GM12878 (cell line): Measurements from ENCODE around the gene VANGL1. TPM values are rescaled to one million over a fixed set of nuclear protein-coding genes. Genes with fewer than 3 reads are reported as not detected.
A peak's percentile ranks its signal among the peaks of the same experiment; 100 is the strongest.

Experiments
- ATAC-seq: fragments of 200-7000 bp; cut with Tn5 transposase; 3 replicates; pipeline ENCODE4 v1.9.1; 2020; ENCODE audit warnings: mild to moderate bottlenecking, moderate library complexity
- BruUV-seq: library from RNA; stranded (reverse); fragments of 400-500 nt; replicated peaks from 2 replicates; lab custom pipeline; 2021; lab: Mats Ljungman, UMichigan
- CTCF ChIA-PET: fragments of 300-600 bp; sonication (Branson Sonifier 250); formaldehyde crosslinking; extraction: SDS; loops from one replicate; lab custom pipeline; 2021; ENCODE audit warnings: inconsistent platforms; lab: Yijun Ruan, JAX
- POLR2A ChIA-PET: fragments of 350-600 bp; formaldehyde crosslinking; extraction: SDS; loops from one replicate; lab custom pipeline; 2021; ENCODE audit warnings: inconsistent platforms; lab: Charles Lee
- RAD21 ChIA-PET: fragments of 300-600 bp; sonication (Branson Sonifier 250); formaldehyde crosslinking; loops from one replicate; lab custom pipeline; 2023; ENCODE audit warnings: antibody characterized with exemption; ENCODE audit not compliant: unreplicated experiment; lab: Charles Lee
- SMC1A ChIA-PET: fragments of 300-600 bp; sonication (Branson Sonifier 250); formaldehyde crosslinking; loops from one replicate; lab custom pipeline; 2023; ENCODE audit not compliant: unreplicated experiment, uncharacterized antibody; lab: Charles Lee
- DNase-seq: peaks from one replicate; pipeline ENCODE4 v3.0.0-alpha.2; 2011; ENCODE audit warnings: low read depth, low spot score
- FAIRE-seq: peaks from 3 replicates; lab custom pipeline; 2011; peaks lifted over from hg19 to GRCh38; lab: Jason Lieb, UNC
- H2AFZ ChIP-seq: 2 replicates; pipeline ENCODE4 v1.6.0; 2011; ENCODE audit warnings: low read depth, low read length, control low read depth; ENCODE audit not compliant: control insufficient read depth
- H3K27ac ChIP-seq: 2 replicates; pipeline ENCODE4 v1.5.1; 2011; ENCODE audit warnings: control low read depth; ENCODE audit not compliant: control insufficient read depth, insufficient read depth
- H3K27me3 ChIP-seq, 2 experiments: replicated peaks in 1 of 2; 2 replicates each; pipeline versions ENCODE4 v1.6.0 to v1.6.1; 2011; ENCODE audit warnings: low read length in 1 of 2; ENCODE audit not compliant: control insufficient read depth in 2 of 2, insufficient read depth in 2 of 2
- H3K36me3 ChIP-seq, 2 experiments: 2 replicates each; pipeline ENCODE4 v1.5.1; 2011; ENCODE audit warnings: low read length in 1 of 2; ENCODE audit not compliant: control insufficient read depth in 2 of 2, insufficient read depth in 2 of 2
- H3K4me1 ChIP-seq: 2 replicates; pipeline ENCODE4 v1.6.1; 2011; ENCODE audit warnings: mild to moderate bottlenecking, low read length, moderate library complexity, mixed read lengths; ENCODE audit not compliant: control insufficient read depth, insufficient read depth
- H3K4me2 ChIP-seq: 2 replicates; pipeline ENCODE4 v1.6.0; 2011; ENCODE audit warnings: control low read depth; ENCODE audit not compliant: control insufficient read depth, insufficient read depth
- H3K4me3 ChIP-seq: fragments of 200-600 bp; sonication (generic); 2 replicates; pipeline ENCODE4 v1.5.1; 2016
- H3K79me2 ChIP-seq: 2 replicates; pipeline ENCODE4 v1.6.0; 2011; ENCODE audit warnings: low read length; ENCODE audit not compliant: control insufficient read depth, insufficient read depth
- H3K9ac ChIP-seq: 2 replicates; pipeline ENCODE4 v1.8.0; 2011; ENCODE audit warnings: low read length, control low read depth, mixed read lengths; ENCODE audit not compliant: control insufficient read depth, insufficient read depth
- H3K9me3 ChIP-seq: replicated peaks from 3 replicates; pipeline ENCODE4 v1.5.1; 2011; ENCODE audit warnings: mild to moderate bottlenecking, low read length; ENCODE audit not compliant: control insufficient read depth, insufficient read depth
- H4K20me1 ChIP-seq: 2 replicates; pipeline ENCODE4 v1.6.0; 2011; ENCODE audit not compliant: control insufficient read depth, insufficient read depth
- BACH1 ChIP-seq: fragments of 450-650 bp; IDR thresholded peaks from 2 replicates; pipeline ENCODE4 v1.6.1; 2017; ENCODE audit warnings: mild to moderate bottlenecking, borderline replicate concordance
- BCL11A ChIP-seq: IDR thresholded peaks from 2 replicates; pipeline ENCODE4 v1.6.1; 2011; ENCODE audit warnings: low read depth, low read length
- CEBPZ ChIP-seq: fragments of 150-350 bp; IDR thresholded peaks from 2 replicates; pipeline ENCODE4 v1.6.1; 2016; ENCODE audit warnings: low read depth, low read length
- CHD4 ChIP-seq: fragments of 200-600 bp; sonication (generic); IDR thresholded peaks from 2 replicates; pipeline ENCODE4 v1.6.1; 2016; ENCODE audit warnings: mild to moderate bottlenecking
- CREM ChIP-seq: IDR thresholded peaks from 2 replicates; pipeline ENCODE4 v1.6.1; 2014; ENCODE audit warnings: antibody characterized with exemption, low read depth
- DPF2 ChIP-seq: fragments of 450-650 bp; IDR thresholded peaks from 2 replicates; pipeline ENCODE4 v1.6.1; 2017; ENCODE audit warnings: mild to moderate bottlenecking
- FOXM1 ChIP-seq: IDR thresholded peaks from 2 replicates; pipeline ENCODE4 v1.6.1; 2012; ENCODE audit warnings: low read depth, mild to moderate bottlenecking, inconsistent platforms, low read length, moderate library complexity
- IRF4 ChIP-seq: IDR thresholded peaks from 2 replicates; pipeline ENCODE4 v1.6.1; 2011; ENCODE audit warnings: low read depth, low read length
- JUNB ChIP-seq: IDR thresholded peaks from 2 replicates; pipeline ENCODE4 v1.6.1; 2016; ENCODE audit warnings: antibody characterized with exemption, mild to moderate bottlenecking
- NFXL1 ChIP-seq: fragments of 450-650 bp; IDR thresholded peaks from 2 replicates; pipeline ENCODE4 v1.6.1; 2017; ENCODE audit warnings: antibody characterized with exemption, mild to moderate bottlenecking, borderline replicate concordance
- RUNX3 ChIP-seq: IDR thresholded peaks from 2 replicates; pipeline ENCODE4 v1.6.1; 2012; ENCODE audit warnings: low read length, inconsistent platforms
- STAT1 ChIP-seq: fragments of 450-650 bp; conservative IDR thresholded peaks from 2 replicates; pipeline ENCODE4 v1.6.1; 2014; ENCODE audit warnings: antibody characterized with exemption, mild to moderate bottlenecking
- ZSCAN29 ChIP-seq: fragments of 450-650 bp; IDR thresholded peaks from 2 replicates; pipeline ENCODE4 v1.6.1; 2017; ENCODE audit warnings: mild to moderate bottlenecking, moderate library complexity
- WGBS: methylation state at CpG from one replicate; pipeline ENCODE4 v1.1.6; 2016; ENCODE audit warnings: low lambda C conversion rate; ENCODE audit not compliant: insufficient replicate concordance, insufficient coverage; ENCODE audit errors: missing lambda C conversion rate; 5-methylcytosine and 5-hydroxymethylcytosine counted together
- in situ Hi-C: fragments of 300-500 bp; cut with MboI; formaldehyde crosslinking; loops from 9 replicates; pipeline ENCODE4 v1.14.3; 2018; ENCODE audit warnings: mixed read lengths
- intact Hi-C: fragments of 100-400 bp; cut with micrococcal nuclease; formaldehyde crosslinking; loops from one replicate; pipeline ENCODE4 v1.14.2; 2022; ENCODE audit not compliant: unreplicated experiment
- polyA plus RNA-seq, 11 experiments: library from polyadenylated mRNA; depleted of rRNA in 4 of 11; unstranded in 6 of 11; stranded (reverse) in 5 of 11; fragments of >200 nt; fragmentation: Nextera tagmentation in 4 of 11; fragmentation: Illumina TruSeq in 1 of 11; extraction: Ambion mirVana in 4 of 11; extraction: Trizol in 1 of 11; gene quantifications; 1 replicate in 1 of 11; 2 replicates in 10 of 11; pipeline versions ENCODE4 v1.2.1 to v1.2.3, GENCODE V29; 2011 to 2016; ENCODE audit warnings: inconsistent platforms in 2 of 11, missing spikeins in 2 of 11, low read depth in 1 of 11
- total RNA-seq, 4 experiments: library from RNA; depleted of rRNA in 3 of 4; stranded (reverse); fragments of >200 nt in 3 of 4; fragmentation: Illumina TruSeq in 1 of 4; extraction: Trizol in 1 of 4; gene quantifications; 2 replicates each; pipeline versions ENCODE4 v1.2.1 to v1.2.3, GENCODE V29; 2013 to 2021

Gene VANGL1
- total and polyA plus RNA-seq, 10 of the 15 experiments (the other 5 are each of a cell fraction or from before 2014, with no cell fraction given) = 0.71 to 12.9 (median 6.3) TPM

DNA sequence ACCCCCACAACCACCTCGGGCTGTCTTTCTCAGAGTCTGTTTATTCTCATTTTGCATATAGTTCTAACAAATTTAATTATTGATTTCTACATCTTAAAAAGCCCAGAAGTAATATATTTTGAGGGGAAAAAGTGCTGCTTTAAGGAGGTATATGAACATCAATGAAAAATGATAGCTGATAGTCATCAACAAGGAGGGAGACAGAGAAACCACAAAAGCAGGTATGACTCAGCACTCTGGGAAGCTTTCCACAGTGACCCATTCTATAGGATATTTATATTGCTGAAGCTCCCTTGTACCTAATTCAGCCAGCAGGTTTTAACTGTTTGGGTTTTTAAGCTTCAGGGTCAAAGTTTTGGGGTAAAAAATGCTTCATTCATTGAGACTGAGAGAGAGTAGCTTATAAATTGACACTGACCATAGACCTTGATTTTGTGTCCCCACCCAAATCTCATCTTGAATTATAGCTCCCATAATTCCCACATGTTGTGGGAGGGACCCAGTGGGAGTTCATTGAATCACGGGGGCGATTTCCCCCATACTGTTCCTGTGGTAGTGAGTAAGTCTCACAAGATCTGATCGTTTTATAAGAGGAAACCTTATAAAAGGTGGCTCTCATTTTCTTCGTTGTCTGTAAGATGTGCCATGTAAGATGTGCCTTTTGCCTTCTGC is 27.4 kb downstream of the VANGL1 start:
- FAIRE-seq = no peak
- RAD21 ChIA-PET = no interaction called here

GRCh38 chr1:115669886-115670285 is 28.1 kb downstream of the VANGL1 start:
- Histone ChIP-seq H3K9me3 (peaks cover 1% of the 10 kb centered on the region; the same call in 2 of the 3 replicates), H3K4me1 (peaks cover 13% of the 10 kb centered on the region), H4K20me1 (no peaks in the 10 kb centered on the region), H2AFZ (no peak overlapping the region), H3K4me2 (no peak overlapping the region), H3K4me3 (no peak overlapping the region), H3K9ac (no peak overlapping the region), H3K79me2 (no peaks in the 10 kb centered on the region), H3K36me3 (peaks cover 3 to 5% of the 10 kb centered on the region in 2 experiments; a peak in 3 of 4 replicates), H3K27me3 (no peaks in the 10 kb centered on the region), H3K27ac (no peak overlapping the region)
- ChIA-PET CTCF (interaction anchor here (1.2 to 1.6 kb wide), 2 partner anchors 20 to 37 kb away, joined by 4 read pairs; no protein-coding TSS in a partner anchor), POLR2A (no interaction called here), RAD21 (no interaction called here), SMC1A (interaction anchor here (0.7 to 1.1 kb wide), 3 partner anchors 13 to 51 kb away, joined by 3 to 4 read pairs (median 3); no protein-coding TSS in a partner anchor)
- WGBS = 6% methylated on average over 1 of the region's 1 CpG
- ATAC-seq (no peak), DNase-seq (no peak), FAIRE-seq (no peak)
- BruUV-seq = no TSS peak
- intact Hi-C loops (no loop called here), in situ Hi-C loops (no loop called here)
- TF ChIP-seq BACH1 = no peak
- no peak for TF ChIP-seq CHD4
- TF ChIP-seq CEBPZ = no peak
- TF ChIP-seq FOXM1 = no peak
- no peak for TF ChIP-seq CREM
- TF ChIP-seq DPF2 = no peak
- no peak for TF ChIP-seq BCL11A
- TF ChIP-seq NFXL1 = no peak
- TF ChIP-seq STAT1 = no peak
- TF ChIP-seq ZSCAN29 = no peak

More for the DNA sequence above, 27.4 kb downstream of the VANGL1 start:
- in situ Hi-C loops = no loop called here
- peaks cover 13% of the 10 kb centered on the region for H3K4me1 ChIP-seq
- ATAC-seq (no peak), DNase-seq (no peak)
- H3K4me3 ChIP-seq = no peak overlapping the region
- H3K36me3 ChIP-seq = peaks cover 5 to 10% of the 10 kb centered on the region in 2 experiments
- intact Hi-C loops = no loop called here
- no peak overlapping the region for H3K4me2 ChIP-seq
- no peak overlapping the region for H3K9ac ChIP-seq
- POLR2A ChIA-PET = no interaction called here
- H4K20me1 ChIP-seq = no peaks in the 10 kb centered on the region
- peaks cover 1% of the 10 kb centered on the region; the same call in 2 of the 3 replicates for H3K9me3 ChIP-seq
- TF ChIP-seq JUNB = 0 out of 2 replicates have a peak, but pooled peaks have one; percentile 12
- TF ChIP-seq RUNX3 = peak; percentile 41
- no peak for TF ChIP-seq IRF4
- SMC1A ChIA-PET = interaction anchor here (0.8 kb wide), 1 partner anchor 37 kb away, joined by 4 read pairs; no protein-coding TSS in a partner anchor
- H3K79me2 ChIP-seq = no peaks in the 10 kb centered on the region
- WGBS = 91% methylated on average over 5 of the region's 5 CpGs
- BruUV-seq = no TSS peak
- H3K27ac ChIP-seq = no peak overlapping the region
- CTCF ChIA-PET = interaction anchor here (0.5 to 1.4 kb wide), 3 partner anchors 19 to 61 kb away, joined by 3 to 7 read pairs (median 3); no protein-coding TSS in a partner anchor
- H2AFZ ChIP-seq = no peak overlapping the region
- no peaks in the 10 kb centered on the region for H3K27me3 ChIP-seq
